ENCODE data around the gene DHH.
A peak's percentile ranks its signal among the peaks of the same experiment; 100 is the strongest.
"Not testable (repeated sequence)": the region's sequence is repeated elsewhere in the genome, so short reads cannot be mapped to it uniquely, and the experiment has no call there.

DHH gene

GRCh38 chr12:49094160-49094974, at the start of gene DHH:
TSS of gene DHH (minus strand) at chr12:49094801. CDS start at chr12:49094512, 289 bp downstream.
- DNase-seq (ENCODE audit: low read depth in 2 of 2), result no peak

- DNase-seq (ENCODE audit: low read depth in 2 of 2), result no peak
These were observed 49.8 kb upstream of the DHH start for GRCh38 chr12:49144384-49144783.

- no peak for DNase-seq (ENCODE audit: low read depth in 2 of 2)
These were observed 44.4 kb upstream of the DHH start for GRCh38 chr12:49138999-49139398.

- no peak for DNase-seq (ENCODE audit: low read depth in 2 of 2)
These were observed 44.0 kb upstream of the DHH start for GRCh38 chr12:49138587-49138986.

GRCh38 chr12:49137476-49137875, 42.9 kb upstream of the DHH start:
- no peak for DNase-seq (ENCODE audit: low read depth in 2 of 2)

GRCh38 chr12:49136997-49137396, 42.4 kb upstream of the DHH start:
- not testable (repeated sequence) for DNase-seq (ENCODE audit: low read depth in 2 of 2)

- DNase-seq (ENCODE audit: low read depth in 2 of 2), result no peak
These were observed 39.0 kb upstream of the DHH start for GRCh38 chr12:49133590-49133989.

GRCh38 chr12:49133014-49133413, 38.4 kb upstream of the DHH start:
- no peak for DNase-seq (ENCODE audit: low read depth in 2 of 2)

- no peak for DNase-seq (ENCODE audit: low read depth in 2 of 2)
These were observed 37.4 kb upstream of the DHH start for GRCh38 chr12:49131894-49132461.

GRCh38 chr12:49131051-49131893, 36.7 kb upstream of the DHH start, which contains the start of gene TUBA1B:
TSS of gene TUBA1B (minus strand) at chr12:49131395. CDS start at chr12:49131300, 95 bp downstream.
- peak; percentile 84 to 87 for DNase-seq (ENCODE audit: low read depth in 2 of 2)

- DNase-seq (ENCODE audit: low read depth in 2 of 2), result peak; percentile 89 to 91
These were observed 35.8 kb upstream of the DHH start for GRCh38 chr12:49130151-49131050.

- DNase-seq (ENCODE audit: low read depth in 2 of 2), result no peak
These were observed 34.9 kb upstream of the DHH start for GRCh38 chr12:49129332-49130150.

GRCh38 chr12:49127971-49128370, 33.4 kb upstream of the DHH start:
- DNase-seq (ENCODE audit: low read depth in 2 of 2), result not testable (repeated sequence)

GRCh38 chr12:49126852-49127763, 32.5 kb upstream of the DHH start:
- no peak for DNase-seq (ENCODE audit: low read depth in 2 of 2)

GRCh38 chr12:49121047-49121696, 26.6 kb upstream of the DHH start:
- DNase-seq (ENCODE audit: low read depth in 2 of 2), result no peak

GRCh38 chr12:49111206-49111605, 16.6 kb upstream of the DHH start:
- no peak for DNase-seq (ENCODE audit: low read depth in 2 of 2)

GRCh38 chr12:49110464-49111155, 16.0 kb upstream of the DHH start, which contains the start of gene LMBR1L:
TSS of gene LMBR1L (minus strand) at chr12:49110847. CDS start at chr12:49110555, 292 bp downstream.
- peak; percentile 92 to 93 for DNase-seq (ENCODE audit: low read depth in 2 of 2)
